IMR-90 (cell line): ENCODE data around the gene DSCAM. TPM values are rescaled to one million over a fixed set of nuclear protein-coding genes. Genes with fewer than 3 reads are reported as not detected.

Source experiments
- ATAC-seq: fragments of 200-7000 bp; cut with Tn5 transposase; 2 replicates; pipeline ENCODE4 v1.9.1; 2020; ENCODE audit warnings: low read depth, mild to moderate bottlenecking, moderate library complexity
- BruUV-seq: library from RNA; stranded (reverse); fragments of 400-500 nt; replicated peaks from 2 replicates; lab custom pipeline; 2021; lab: Mats Ljungman, UMichigan
- CTCF ChIA-PET: fragments of 300-600 bp; formaldehyde crosslinking; extraction: SDS; loops from one replicate; lab custom pipeline; 2021; ENCODE audit warnings: antibody characterized with exemption; lab: Yijun Ruan, JAX
- POLR2A ChIA-PET: fragments of 300-600 bp; sonication (Branson Sonifier 250); formaldehyde crosslinking; loops from one replicate; lab custom pipeline; 2022; ENCODE audit warnings: antibody characterized with exemption; ENCODE audit not compliant: unreplicated experiment; lab: Charles Lee
- DNase-seq: peaks from one replicate; pipeline ENCODE4 v3.0.0; 2013
- H2AFZ ChIP-seq: replicated peaks from 2 replicates; pipeline ENCODE3; 2013; ENCODE audit warnings: low read length, mild to moderate bottlenecking; ENCODE audit not compliant: poor library complexity
- H2AK5ac ChIP-seq: 2 replicates; pipeline ENCODE4 v1.6.1; 2013; ENCODE audit warnings: low read depth, low read length, inconsistent platforms
- H2AK9ac ChIP-seq: replicated peaks from 2 replicates; pipeline ENCODE3; 2013; ENCODE audit warnings: mild to moderate bottlenecking, low read depth, low read length, moderate library complexity; ENCODE audit not compliant: poor library complexity
- H2BK120ac ChIP-seq: 2 replicates; pipeline ENCODE4 v1.6.1; 2013; ENCODE audit warnings: low read depth, low read length, inconsistent platforms
- H2BK15ac ChIP-seq: 3 replicates; pipeline ENCODE4 v1.6.1; 2013; ENCODE audit warnings: low read depth, low read length, inconsistent platforms
- H2BK20ac ChIP-seq: 2 replicates; pipeline ENCODE4 v1.6.1; 2013; ENCODE audit warnings: low read depth, mild to moderate bottlenecking, inconsistent platforms, low read length, moderate library complexity
- H2BK5ac ChIP-seq: 2 replicates; pipeline ENCODE4 v1.6.1; 2013; ENCODE audit warnings: mild to moderate bottlenecking, low read depth, low read length, inconsistent platforms; ENCODE audit not compliant: poor library complexity, severe bottlenecking
- H3K14ac ChIP-seq: replicated peaks from 2 replicates; pipeline ENCODE4 v1.6.1; 2013; ENCODE audit warnings: low read depth, low read length, inconsistent platforms
- H3K18ac ChIP-seq: 2 replicates; pipeline ENCODE4 v1.6.1; 2013; ENCODE audit warnings: low read depth, low read length, control low read depth
- H3K23ac ChIP-seq: 2 replicates; pipeline ENCODE4 v1.6.1; 2013; ENCODE audit warnings: low read depth, low read length, inconsistent platforms
- H3K27ac ChIP-seq: 2 replicates; pipeline ENCODE4 v1.5.1; 2013; ENCODE audit warnings: mild to moderate bottlenecking, control low read depth, low read length; ENCODE audit not compliant: insufficient read depth
- H3K27me3 ChIP-seq: 2 replicates; pipeline ENCODE4 v1.6.1; 2013; ENCODE audit warnings: low read length; ENCODE audit not compliant: control insufficient read depth, insufficient read depth
- H3K36me3 ChIP-seq: 2 replicates; pipeline ENCODE4 v1.6.1; 2013; ENCODE audit warnings: low read length, mixed read lengths; ENCODE audit not compliant: control insufficient read depth, insufficient read depth
- H3K4ac ChIP-seq: 2 replicates; pipeline ENCODE4 v1.6.1; 2013; ENCODE audit warnings: low read depth, low read length, inconsistent platforms
- H3K4me1 ChIP-seq: 2 replicates; pipeline ENCODE4 v1.6.1; 2013; ENCODE audit warnings: low read length, mixed read lengths; ENCODE audit not compliant: control insufficient read depth, insufficient read depth
- H3K4me2 ChIP-seq: 2 replicates; pipeline ENCODE4 v1.6.1; 2013; ENCODE audit warnings: low read depth, mild to moderate bottlenecking, control low read depth, low read length, moderate library complexity
- H3K4me3 ChIP-seq: 2 replicates; pipeline ENCODE4 v1.5.1; 2013; ENCODE audit warnings: low read depth, mild to moderate bottlenecking, control low read depth, low read length, moderate library complexity; ENCODE audit not compliant: insufficient read depth
- H3K56ac ChIP-seq: 2 replicates; pipeline ENCODE4 v1.6.1; 2013; ENCODE audit warnings: low read length, inconsistent platforms; ENCODE audit not compliant: insufficient read depth; ENCODE audit errors: extremely low read depth
- H3K79me1 ChIP-seq, 2 experiments: 2 replicates each; pipeline ENCODE4 v1.6.1; 2013; ENCODE audit warnings: low read length in 2 of 2, inconsistent platforms in 1 of 2, low read depth in 1 of 2
- H3K9ac ChIP-seq: 2 replicates; pipeline ENCODE4 v1.6.1; 2013; ENCODE audit warnings: low read depth, low read length, control low read depth
- H3K9me1 ChIP-seq: 2 replicates; pipeline ENCODE4 v1.6.1; 2013; ENCODE audit warnings: low read length, inconsistent platforms; ENCODE audit not compliant: insufficient read depth
- H3K9me3 ChIP-seq: 2 replicates; pipeline ENCODE4 v1.6.1; 2013; ENCODE audit warnings: low read length; ENCODE audit not compliant: control insufficient read depth, insufficient read depth
- H4K20me1 ChIP-seq: 2 replicates; pipeline ENCODE4 v1.6.1; 2013; ENCODE audit warnings: low read length, inconsistent platforms; ENCODE audit not compliant: insufficient read depth
- H4K5ac ChIP-seq: 2 replicates; pipeline ENCODE4 v1.6.1; 2013; ENCODE audit warnings: mild to moderate bottlenecking, low read depth, low read length, control low read depth
- H4K8ac ChIP-seq, 2 experiments: 2 replicates each; pipeline ENCODE4 v1.6.1; 2013; ENCODE audit warnings: low read depth in 2 of 2, low read length in 2 of 2, control low read depth in 1 of 2, inconsistent platforms in 1 of 2
- H4K91ac ChIP-seq: 2 replicates; pipeline ENCODE4 v1.6.1; 2013; ENCODE audit warnings: low read depth, low read length, inconsistent platforms; ENCODE audit not compliant: insufficient read depth
- CEBPB ChIP-seq: IDR thresholded peaks from 2 replicates; pipeline ENCODE4 v1.6.1; 2012; ENCODE audit warnings: low read depth, low read length, improper control_type of control experiment
- CHD1 ChIP-seq: IDR thresholded peaks from 2 replicates; pipeline ENCODE4 v1.6.1; 2012; ENCODE audit warnings: low read depth, low read length, improper control_type of control experiment
- FOS ChIP-seq: fragments of 150-350 bp; IDR thresholded peaks from 2 replicates; pipeline ENCODE4 v1.6.1; 2016; ENCODE audit warnings: low read depth, low read length
- MAFK ChIP-seq: IDR thresholded peaks from 2 replicates; pipeline ENCODE4 v1.6.1; 2012; ENCODE audit warnings: low read depth, low read length, improper control_type of control experiment
- NFE2L2 ChIP-seq: fragments of 150-350 bp; IDR thresholded peaks from 2 replicates; pipeline ENCODE4 v1.6.1; 2016; ENCODE audit warnings: low read depth, mild to moderate bottlenecking, low read length
- POLR2A ChIP-seq: IDR thresholded peaks from 2 replicates; pipeline ENCODE4 v1.6.1; 2012; ENCODE audit warnings: mild to moderate bottlenecking, low read depth, low read length
- RFX5 ChIP-seq: IDR thresholded peaks from 2 replicates; pipeline ENCODE4 v1.8.0; 2012; ENCODE audit warnings: low read depth, mild to moderate bottlenecking, low read length, moderate library complexity
- WGBS, 2 experiments: methylation state at CpG; one replicate each; pipeline versions ENCODE4 v1.1.5 to v1.1.7; 2013; ENCODE audit warnings: missing lambda C conversion rate in 2 of 2; ENCODE audit not compliant: insufficient read length in 1 of 2; ENCODE audit errors: extremely low coverage in 2 of 2; 5-methylcytosine and 5-hydroxymethylcytosine counted together
- dilution Hi-C: fragments of 300-500 bp; cut with HindIII; formaldehyde crosslinking; loops from one replicate; pipeline ENCODE4 v1.14.3; 2018; ENCODE audit warnings: low sequenced_read_pairs; ENCODE audit not compliant: unreplicated experiment
- in situ Hi-C: fragments of 300-500 bp; cut with MboI; formaldehyde crosslinking; loops from 3 replicates; pipeline ENCODE4 v1.14.3; 2019; ENCODE audit warnings: low sequenced_read_pairs, inconsistent platforms, mixed read lengths
- intact Hi-C: fragments of 100-400 bp; cut with micrococcal nuclease; formaldehyde crosslinking; loops from 2 replicates; pipeline ENCODE4 v1.10.0; 2022
- polyA plus RNA-seq, 3 experiments: library from polyadenylated mRNA; depleted of rRNA; stranded (reverse); fragments of >200 nt; gene quantifications; 2 replicates each; pipeline ENCODE4 v1.2.3, GENCODE V29; 2012; ENCODE audit warnings: low replicate concordance in 1 of 3
- total RNA-seq: library from RNA; depleted of rRNA; stranded (reverse); fragments of >200 nt; gene quantifications from 2 replicates; pipeline ENCODE4 v1.2.3, GENCODE V29; 2012
- TF ChIP-seq, protein P1 (sequence below): conservative IDR thresholded peaks from 2 replicates; pipeline ENCODE4 v1.5.1; 2012; ENCODE audit warnings: mild to moderate bottlenecking, low read depth, low read length, improper control_type of control experiment
- TF ChIP-seq, protein P2 (sequence below): fragments of 150-350 bp; IDR thresholded peaks from 2 replicates; pipeline ENCODE4 v1.6.1; 2016; ENCODE audit warnings: low read depth, mild to moderate bottlenecking, low read length, moderate library complexity, borderline replicate concordance

The DSCAM gene
- total and polyA plus RNA-seq, 2 of the 4 experiments (the other 2 are of a cell fraction) = under 0.01 to 0.02 TPM

DNA sequence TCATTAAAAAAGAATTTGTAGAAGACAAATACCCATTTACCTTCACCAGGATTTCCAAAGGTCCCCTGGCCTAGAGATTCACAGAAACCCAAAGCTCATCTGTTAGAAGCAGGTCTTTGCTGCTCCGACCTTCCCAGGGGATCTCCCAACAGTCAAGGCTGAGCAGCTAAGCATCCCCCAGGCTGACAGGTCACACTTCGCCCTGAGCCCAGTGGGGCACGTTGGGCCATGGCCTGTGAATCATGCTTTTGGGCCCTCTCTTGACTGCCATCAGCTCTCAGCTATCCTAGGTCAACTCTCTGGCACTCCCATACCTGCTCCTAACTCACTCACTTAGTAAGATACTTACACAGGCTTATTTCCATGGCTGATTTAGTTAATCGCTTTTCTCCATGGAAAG is 157.7 kb downstream of the DSCAM start:
- ATAC-seq = no peak
- Histone ChIP-seq H2BK20ac (no peak overlapping the region), H4K20me1 (no peaks in the 10 kb centered on the region), H3K36me3 (no peaks in the 10 kb centered on the region), H3K4ac (no peak overlapping the region), H3K9ac (no peak overlapping the region), H3K18ac (no peak overlapping the region), H3K79me1 (no peaks in the 10 kb centered on the region), H2BK5ac (no peak overlapping the region), H3K23ac (no peak overlapping the region), H3K14ac (no peak overlapping the region), H3K27ac (no peak overlapping the region), H4K91ac (no peak overlapping the region), H2BK15ac (no peak overlapping the region), H2AK5ac (no peak overlapping the region), H3K9me3 (peaks cover 20% of the 10 kb centered on the region), H3K9me1 (no peaks in the 10 kb centered on the region), H2BK120ac (no peak overlapping the region), H2AFZ (no peak overlapping the region), H3K4me1 (no peaks in the 10 kb centered on the region), H4K5ac (no peak overlapping the region), H2AK9ac (no peak overlapping the region), H4K8ac (no peak overlapping the region), H3K4me3 (no peak overlapping the region), H3K56ac (no peak overlapping the region), H3K27me3 (no peaks in the 10 kb centered on the region), H3K4me2 (no peak overlapping the region)
- ChIA-PET CTCF (interaction anchor here (1.0 kb wide), 1 partner anchor 13 kb away, joined by 3 read pairs; no protein-coding TSS in a partner anchor), POLR2A (no interaction called here)
- in situ Hi-C loops = no loop called here
- no TSS peak for BruUV-seq
- intact Hi-C loops = no loop called here
- 36% methylated on average over 3 of the region's 4 CpGs; no CpG with 5 or more reads in 1 of the 2 experiments for WGBS, 2 experiments
- dilution Hi-C loops = no loop called here
- DNase-seq = no peak
- TF ChIP-seq NFE2L2 (no peak), CHD1 (no peak), MAFK (no peak), CEBPB (no peak), RFX5 (no peak), FOS (no peak), POLR2A (no peak)
- TF ChIP-seq, protein P1, sequence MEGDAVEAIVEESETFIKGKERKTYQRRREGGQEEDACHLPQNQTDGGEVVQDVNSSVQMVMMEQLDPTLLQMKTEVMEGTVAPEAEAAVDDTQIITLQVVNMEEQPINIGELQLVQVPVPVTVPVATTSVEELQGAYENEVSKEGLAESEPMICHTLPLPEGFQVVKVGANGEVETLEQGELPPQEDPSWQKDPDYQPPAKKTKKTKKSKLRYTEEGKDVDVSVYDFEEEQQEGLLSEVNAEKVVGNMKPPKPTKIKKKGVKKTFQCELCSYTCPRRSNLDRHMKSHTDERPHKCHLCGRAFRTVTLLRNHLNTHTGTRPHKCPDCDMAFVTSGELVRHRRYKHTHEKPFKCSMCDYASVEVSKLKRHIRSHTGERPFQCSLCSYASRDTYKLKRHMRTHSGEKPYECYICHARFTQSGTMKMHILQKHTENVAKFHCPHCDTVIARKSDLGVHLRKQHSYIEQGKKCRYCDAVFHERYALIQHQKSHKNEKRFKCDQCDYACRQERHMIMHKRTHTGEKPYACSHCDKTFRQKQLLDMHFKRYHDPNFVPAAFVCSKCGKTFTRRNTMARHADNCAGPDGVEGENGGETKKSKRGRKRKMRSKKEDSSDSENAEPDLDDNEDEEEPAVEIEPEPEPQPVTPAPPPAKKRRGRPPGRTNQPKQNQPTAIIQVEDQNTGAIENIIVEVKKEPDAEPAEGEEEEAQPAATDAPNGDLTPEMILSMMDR = no peak
- TF ChIP-seq, protein P2, sequence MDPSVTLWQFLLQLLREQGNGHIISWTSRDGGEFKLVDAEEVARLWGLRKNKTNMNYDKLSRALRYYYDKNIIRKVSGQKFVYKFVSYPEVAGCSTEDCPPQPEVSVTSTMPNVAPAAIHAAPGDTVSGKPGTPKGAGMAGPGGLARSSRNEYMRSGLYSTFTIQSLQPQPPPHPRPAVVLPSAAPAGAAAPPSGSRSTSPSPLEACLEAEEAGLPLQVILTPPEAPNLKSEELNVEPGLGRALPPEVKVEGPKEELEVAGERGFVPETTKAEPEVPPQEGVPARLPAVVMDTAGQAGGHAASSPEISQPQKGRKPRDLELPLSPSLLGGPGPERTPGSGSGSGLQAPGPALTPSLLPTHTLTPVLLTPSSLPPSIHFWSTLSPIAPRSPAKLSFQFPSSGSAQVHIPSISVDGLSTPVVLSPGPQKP = no peak
